GM18873 (cell line): ENCODE results near the gene CCDC81.
"Not testable (repeated sequence)": the region's sequence is repeated elsewhere in the genome, so short reads cannot be mapped to it uniquely, and the experiment has no call there.

Experiments used
- ATAC-seq: cut with Tn5 transposase; IDR thresholded peaks from one replicate; pipeline ENCODE4 v1.9.1; 2021; ENCODE audit warnings: mild to moderate bottlenecking, moderate library complexity, moderate number of reproducible peaks; ENCODE audit not compliant: unreplicated experiment, low FRiP score

Gene CCDC81

DNA sequence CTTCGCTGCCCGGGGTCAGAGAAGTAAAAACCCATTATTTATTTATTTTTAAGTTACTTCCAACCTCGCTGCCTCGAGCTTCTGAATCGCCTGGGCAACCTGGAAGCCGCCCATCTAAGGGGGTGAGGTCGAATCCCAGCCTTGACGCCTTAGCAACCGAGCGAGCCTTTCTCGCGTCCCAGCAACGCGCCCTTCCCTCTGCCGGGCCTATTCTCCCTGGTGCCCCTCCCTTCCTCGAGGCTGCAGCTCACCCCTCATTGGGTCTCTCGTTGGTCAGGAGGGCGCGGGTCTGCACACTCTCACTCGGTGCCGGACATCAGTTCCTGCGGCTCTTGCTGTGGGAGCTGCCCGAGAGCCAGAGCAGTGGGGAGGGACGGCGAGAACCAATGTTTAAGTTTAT, at the start of gene CCDC81:
CCDC81 (plus strand) TSS at position 302 of the 400 bp plus-strand sequence. CDS start 277 bp downstream, outside the sequence.
- no peak for ATAC-seq

- no peak for ATAC-seq
Measured at GRCh38 chr11:86335131-86335767, 39.4 kb upstream of the CCDC81 start.

DNA sequence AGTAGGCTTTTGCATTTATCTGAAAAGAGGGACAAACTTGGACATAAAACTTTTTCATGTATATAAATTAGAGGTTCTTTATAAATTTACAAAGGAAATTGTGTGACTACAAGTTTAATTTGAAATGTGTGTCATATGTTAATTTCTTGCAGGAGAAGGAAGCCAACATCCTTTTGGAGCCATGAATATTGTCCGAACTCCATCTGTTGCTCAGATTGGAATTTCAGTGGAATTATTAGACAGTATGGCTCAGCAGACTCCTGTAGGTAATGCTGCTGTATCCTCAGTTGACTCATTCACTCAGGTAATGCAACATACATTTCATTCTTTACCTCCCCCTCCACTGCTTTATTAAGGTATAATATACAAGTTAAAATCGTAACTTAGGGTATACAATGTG, 37.5 kb upstream of the CCDC81 start:
- ATAC-seq: no peak

- ATAC-seq: no peak
Measured at GRCh38 chr11:86341382-86341781, 33.3 kb upstream of the CCDC81 start.

- ATAC-seq: no peak
Measured at GRCh38 chr11:86346513-86346912, 28.2 kb upstream of the CCDC81 start.

- ATAC-seq: no peak
Measured at GRCh38 chr11:86355256-86355655, 19.4 kb upstream of the CCDC81 start.

DNA sequence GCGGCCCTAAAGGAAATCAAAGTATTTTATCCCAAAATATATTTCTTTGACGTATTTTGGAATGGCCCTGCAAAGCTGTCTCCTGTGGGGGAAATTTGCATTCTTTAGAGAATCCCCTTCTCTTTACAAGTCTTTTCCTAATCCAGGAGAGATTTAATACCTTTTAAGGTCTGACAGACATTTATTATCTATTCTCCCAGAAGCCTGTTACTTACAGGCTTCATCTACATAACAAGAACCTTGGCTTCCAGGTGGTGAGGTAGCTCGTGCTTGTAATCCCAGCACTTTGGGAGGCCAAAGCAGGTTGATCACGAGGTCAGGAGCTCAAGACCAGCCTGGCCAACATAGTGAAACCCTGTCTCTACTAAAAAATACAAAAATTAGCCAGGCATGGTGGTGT, 17.3 kb upstream of the CCDC81 start:
- not testable (repeated sequence) for ATAC-seq

DNA sequence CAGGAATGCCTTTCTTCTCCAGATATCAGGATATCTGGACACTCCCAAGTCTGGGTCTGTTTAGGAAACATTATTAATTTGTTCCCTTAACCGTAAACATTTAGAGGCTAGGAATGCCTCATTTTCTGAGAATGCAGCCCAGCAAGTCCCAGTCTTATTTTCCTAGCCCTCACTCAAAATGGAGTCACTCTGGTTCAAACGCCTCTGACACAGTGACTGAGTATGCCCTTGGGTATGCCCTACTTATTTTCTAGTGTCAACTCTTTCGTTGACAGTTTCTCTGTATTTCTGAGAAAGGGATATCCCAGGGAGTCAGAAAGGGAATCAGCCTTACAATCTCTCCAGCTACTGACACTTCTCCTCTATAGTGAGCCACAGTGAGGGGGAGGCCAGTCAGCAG, 16.0 kb upstream of the CCDC81 start:
- no peak for ATAC-seq

DNA sequence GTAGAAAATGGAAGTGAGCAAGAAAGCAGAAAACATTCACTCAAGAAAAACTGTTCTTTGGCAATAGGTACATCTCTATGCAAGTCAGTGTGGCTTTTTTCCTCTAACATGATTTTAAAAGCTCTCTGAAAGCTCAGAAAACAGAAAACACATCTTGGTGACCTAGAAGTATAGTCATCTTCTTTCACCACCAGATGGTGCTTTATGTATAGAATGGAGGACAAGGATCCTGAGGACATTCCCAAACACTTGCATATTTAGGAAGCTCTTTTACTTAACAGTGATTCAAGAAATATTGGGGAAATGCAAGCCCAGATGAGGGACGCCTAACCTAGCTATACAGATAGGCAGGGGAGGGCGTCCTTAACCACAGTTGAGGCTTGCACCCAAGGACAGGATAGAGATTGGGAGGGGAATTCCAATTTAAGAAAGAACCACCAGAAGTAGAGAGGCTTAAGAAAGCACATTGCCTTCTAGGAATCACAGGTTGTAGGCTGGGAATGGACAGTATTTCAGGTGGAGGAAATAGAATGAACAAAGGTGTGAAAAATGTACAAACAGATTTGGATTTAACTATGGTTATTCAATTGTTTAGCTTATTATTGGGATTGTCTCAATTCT, 13.8 kb upstream of the CCDC81 start:
- no peak for ATAC-seq

DNA sequence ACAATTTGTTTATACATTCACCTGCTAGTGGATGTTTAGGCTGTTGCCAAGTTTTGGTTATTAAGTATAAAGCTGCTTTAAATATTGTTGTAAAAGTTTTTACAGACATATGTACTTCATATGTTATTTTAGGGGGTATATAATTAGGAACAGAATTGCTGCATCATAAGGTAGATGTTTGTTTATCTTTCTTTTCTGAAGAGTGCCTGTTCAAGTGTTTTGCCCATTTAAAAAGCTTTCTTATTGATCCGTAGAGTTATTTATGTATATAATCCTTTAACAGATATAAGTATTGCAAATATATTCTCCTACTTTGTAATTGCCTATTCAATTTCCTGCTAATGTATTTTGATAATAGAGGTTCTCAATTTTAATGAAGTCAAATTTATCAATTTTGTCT, 11.3 kb upstream of the CCDC81 start:
- ATAC-seq: no peak

- ATAC-seq: no peak
Measured at GRCh38 chr11:86365546-86365945, 9.1 kb upstream of the CCDC81 start.

GRCh38 chr11:86369668-86370067, 5.0 kb upstream of the CCDC81 start:
- ATAC-seq: no peak

GRCh38 chr11:86370171-86370570, 4.5 kb upstream of the CCDC81 start:
- ATAC-seq: no peak

- ATAC-seq: no peak
Measured at GRCh38 chr11:86370922-86371594, 3.6 kb upstream of the CCDC81 start.

GRCh38 chr11:86372041-86372440, 2.6 kb upstream of the CCDC81 start:
- ATAC-seq: no peak

- no peak for ATAC-seq
Measured at GRCh38 chr11:86372586-86372985, 2.1 kb upstream of the CCDC81 start.

- ATAC-seq: no peak
Measured at GRCh38 chr11:86374069-86374468, 618 bp upstream of the CCDC81 start.

DNA sequence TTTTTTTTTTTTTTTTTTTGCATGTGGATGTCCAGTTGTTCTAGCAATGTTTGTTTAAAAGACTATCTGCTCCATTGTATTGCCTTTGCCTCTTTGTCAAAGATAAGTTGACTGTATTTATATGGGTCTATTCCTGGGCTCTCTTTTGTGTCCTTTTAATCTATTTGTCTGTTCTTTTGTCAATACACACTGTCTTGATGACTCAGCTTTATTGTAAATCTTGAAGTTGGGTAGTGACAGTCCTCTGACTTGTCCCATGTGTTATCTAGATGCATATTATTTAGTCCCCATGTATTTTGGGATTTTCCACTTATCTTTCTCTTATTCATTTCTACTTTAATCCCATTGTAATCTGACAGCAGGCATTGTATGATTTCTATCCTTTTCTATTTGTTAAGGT, 3.3 kb downstream of the CCDC81 start:
- no peak for ATAC-seq

GRCh38 chr11:86380295-86381059, 5.8 kb downstream of the CCDC81 start:
- ATAC-seq: no peak

GRCh38 chr11:86383041-86383955, 8.6 kb downstream of the CCDC81 start:
- no peak for ATAC-seq
